ENCODE results near the gene SMIM30. TPM values are rescaled to one million over a fixed set of nuclear protein-coding genes. Genes with fewer than 3 reads are reported as not detected.
"Not testable (repeated sequence)": the region's sequence is repeated elsewhere in the genome, so short reads cannot be mapped to it uniquely, and the experiment has no call there.

SMIM30 gene
- total RNA-seq, 4 donors from 2014 or later = 4.6 to 36.0 (median 30.1) TPM

DNA sequence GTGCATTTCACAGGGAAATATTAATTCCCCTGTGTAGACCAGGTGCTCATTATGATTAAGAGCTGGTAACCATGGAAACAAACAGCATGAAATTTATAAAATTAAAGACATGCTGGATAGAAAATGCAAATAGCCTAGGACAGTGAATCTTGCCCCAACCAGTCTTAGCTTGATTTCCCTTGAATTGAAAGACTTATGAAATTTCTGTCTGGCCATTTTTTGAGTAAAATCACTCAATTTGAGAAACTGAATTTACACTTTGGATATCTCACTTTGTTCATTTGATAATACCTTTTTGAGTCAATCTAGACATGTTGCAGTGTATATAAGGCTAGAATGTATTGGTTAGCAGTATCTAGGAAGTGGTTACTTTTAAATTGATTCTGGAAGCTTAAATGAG is 4.4 kb upstream of the SMIM30 start:
- Histone ChIP-seq H3K4me3 (no peak overlapping the region), H3K4me1 (peaks cover 0 to 9% (median 2%) of the 10 kb centered on the region in 4 donors), H3K9me3 (no peaks in the 10 kb centered on the region), H3K36me3 (no peaks in the 10 kb centered on the region), H3K27me3 (no peaks in the 10 kb centered on the region), H3K27ac (no peak overlapping the region)
- intact Hi-C loops (cut with DNase I; ENCODE audit: low total_unique reads) (no loop called here), in situ Hi-C loops (cut with MboI; ENCODE audit: low pct_ligation_motif_present in 1 of 4, low pct_unique_long_range_greater_than_20kb in 1 of 4, low sequenced_read_pairs in 3 of 4) (no loop called here)
- DNase-seq = no peak
- TF ChIP-seq EP300 (IDR thresholded peaks at IDR 0.05; ENCODE audit: low read depth) = no peak
- no peak for TF ChIP-seq POLR2AphosphoS5 (IDR thresholded peaks at IDR 0.05)
- TF ChIP-seq POLR2A (IDR thresholded peaks at IDR 0.05) = no peak
- TF ChIP-seq, protein P1, sequence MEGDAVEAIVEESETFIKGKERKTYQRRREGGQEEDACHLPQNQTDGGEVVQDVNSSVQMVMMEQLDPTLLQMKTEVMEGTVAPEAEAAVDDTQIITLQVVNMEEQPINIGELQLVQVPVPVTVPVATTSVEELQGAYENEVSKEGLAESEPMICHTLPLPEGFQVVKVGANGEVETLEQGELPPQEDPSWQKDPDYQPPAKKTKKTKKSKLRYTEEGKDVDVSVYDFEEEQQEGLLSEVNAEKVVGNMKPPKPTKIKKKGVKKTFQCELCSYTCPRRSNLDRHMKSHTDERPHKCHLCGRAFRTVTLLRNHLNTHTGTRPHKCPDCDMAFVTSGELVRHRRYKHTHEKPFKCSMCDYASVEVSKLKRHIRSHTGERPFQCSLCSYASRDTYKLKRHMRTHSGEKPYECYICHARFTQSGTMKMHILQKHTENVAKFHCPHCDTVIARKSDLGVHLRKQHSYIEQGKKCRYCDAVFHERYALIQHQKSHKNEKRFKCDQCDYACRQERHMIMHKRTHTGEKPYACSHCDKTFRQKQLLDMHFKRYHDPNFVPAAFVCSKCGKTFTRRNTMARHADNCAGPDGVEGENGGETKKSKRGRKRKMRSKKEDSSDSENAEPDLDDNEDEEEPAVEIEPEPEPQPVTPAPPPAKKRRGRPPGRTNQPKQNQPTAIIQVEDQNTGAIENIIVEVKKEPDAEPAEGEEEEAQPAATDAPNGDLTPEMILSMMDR (IDR thresholded peaks at IDR 0.05) = no peak

DNA sequence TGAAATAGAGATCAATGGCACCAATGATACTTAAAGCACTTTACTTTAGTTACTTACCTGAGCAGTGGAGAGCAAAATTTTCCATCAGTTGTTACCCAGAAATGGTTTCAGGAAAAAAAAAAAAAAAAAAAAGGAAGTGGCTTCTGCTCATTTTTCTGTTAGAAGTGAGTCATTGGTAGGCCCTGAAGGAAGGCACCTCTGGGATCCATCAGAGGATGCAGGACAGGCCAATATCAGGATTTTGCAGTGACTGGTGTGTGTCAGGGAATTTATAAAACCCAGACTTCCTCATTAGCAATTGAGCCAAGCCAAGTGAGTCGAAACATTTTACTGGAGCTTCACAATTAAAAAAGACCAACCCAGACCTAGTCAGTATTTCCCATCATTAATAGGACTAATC is 2.3 kb upstream of the SMIM30 start:
- WGBS, 2 donors (ENCODE audit: low coverage in 1 of 2) = 70% methylated on average over 1 of the region's 1 CpG; no CpG with 5 or more reads in 1 of the 2 donors
- no peak for DNase-seq
- Histone ChIP-seq H3K9me3 (no peaks in the 10 kb centered on the region), H3K27ac (no peak overlapping the region), H3K27me3 (no peaks in the 10 kb centered on the region), H3K4me1 (peaks cover 0 to 12% (median 4%) of the 10 kb centered on the region in 4 donors), H3K4me3 (no peak overlapping the region), H3K36me3 (no peaks in the 10 kb centered on the region)
- TF ChIP-seq, protein P1 (IDR thresholded peaks at IDR 0.05) = no peak
- TF ChIP-seq EP300 (IDR thresholded peaks at IDR 0.05; ENCODE audit: low read depth) (no peak), POLR2A (IDR thresholded peaks at IDR 0.05) (no peak), POLR2AphosphoS5 (IDR thresholded peaks at IDR 0.05) (no peak)
- intact Hi-C loops (cut with DNase I; ENCODE audit: low total_unique reads) (no loop called here), in situ Hi-C loops (cut with MboI; ENCODE audit: low pct_ligation_motif_present in 1 of 4, low pct_unique_long_range_greater_than_20kb in 1 of 4, low sequenced_read_pairs in 3 of 4) (no loop called here)

DNA sequence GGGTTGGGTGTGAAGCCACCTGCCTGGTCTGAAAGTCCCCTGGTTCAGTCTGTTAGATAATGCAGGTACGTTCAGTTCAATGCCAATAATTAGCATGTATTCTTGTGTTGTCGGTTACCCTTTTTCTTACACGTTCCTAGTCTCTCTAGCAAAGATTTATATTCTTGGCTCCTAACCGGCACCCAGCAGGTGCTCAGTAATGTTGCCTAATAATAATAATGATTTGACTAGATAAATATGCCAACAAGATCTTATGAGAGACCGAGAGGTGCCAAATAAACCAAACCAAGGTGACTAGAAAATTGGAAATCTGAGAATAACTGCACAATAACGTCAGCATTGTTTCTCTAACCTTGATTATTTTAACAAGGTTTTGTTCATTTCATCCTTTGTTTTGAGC is 1.1 kb upstream of the SMIM30 start:
- peaks cover 0 to 12% (median 4%) of the 10 kb centered on the region in 4 donors for H3K4me1 ChIP-seq
- H3K9me3 ChIP-seq = no peaks in the 10 kb centered on the region
- H3K4me3 ChIP-seq = no peak overlapping the region
- H3K36me3 ChIP-seq = no peaks in the 10 kb centered on the region
- H3K27me3 ChIP-seq = no peaks in the 10 kb centered on the region
- no peak for DNase-seq
- TF ChIP-seq, protein P1 (IDR thresholded peaks at IDR 0.05) = no peak
- TF ChIP-seq EP300 (IDR thresholded peaks at IDR 0.05; ENCODE audit: low read depth) = no peak
- no peak for TF ChIP-seq POLR2A (IDR thresholded peaks at IDR 0.05)
- no peak for TF ChIP-seq POLR2AphosphoS5 (IDR thresholded peaks at IDR 0.05)
- in situ Hi-C loops (cut with MboI; ENCODE audit: low pct_ligation_motif_present in 1 of 4, low pct_unique_long_range_greater_than_20kb in 1 of 4, low sequenced_read_pairs in 3 of 4) = no loop called here
- no peak overlapping the region for H3K27ac ChIP-seq
- intact Hi-C loops (cut with DNase I; ENCODE audit: low total_unique reads) = loop anchor here (10.0 kb wide), 1 partner anchor 1555 kb away; the partner anchor contains the start of gene IMMP2L
- 81 to 91% methylated on average over 5 to 6 of the region's 6 CpGs for WGBS, 2 donors (ENCODE audit: low coverage in 1 of 2)

DNA sequence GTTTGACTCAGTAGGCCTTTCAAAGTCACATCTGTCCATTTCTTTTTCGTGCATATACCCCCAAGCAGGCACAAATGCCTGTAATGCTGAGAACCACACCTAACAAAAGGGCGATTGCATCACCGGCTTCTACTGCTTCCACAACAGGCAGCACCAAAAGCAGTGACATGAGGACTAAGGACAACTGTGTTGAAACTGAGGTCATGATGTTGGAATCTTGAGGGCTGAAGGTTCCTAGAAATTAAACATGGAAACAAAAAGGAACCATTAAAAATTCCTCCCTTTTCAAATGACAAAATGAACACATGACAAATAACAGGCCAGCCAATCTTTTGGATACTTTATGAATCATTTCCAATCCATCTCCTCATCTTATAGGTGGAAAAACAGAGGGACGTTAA is 980 bp downstream of the SMIM30 start:
- H3K4me3 ChIP-seq = peak overlapping the region in 1 of 4 donors; percentile 65
- H3K9me3 ChIP-seq; in situ Hi-C loops (cut with MboI; ENCODE audit: low pct_ligation_motif_present in 1 of 4, low pct_unique_long_range_greater_than_20kb in 1 of 4, low sequenced_read_pairs in 3 of 4); DNase-seq; H3K36me3 ChIP-seq; H3K27me3 ChIP-seq: not testable (repeated sequence)
- H3K27ac ChIP-seq = peak overlapping the region in 1 of 4 donors; percentile 71
- intact Hi-C loops (cut with DNase I; ENCODE audit: low total_unique reads) = loop anchor here (10.0 kb wide), 1 partner anchor 1553 kb away; the partner anchor contains the start of gene IMMP2L
- 75 to 84% methylated on average over 2 to 4 of the region's 4 CpGs for WGBS, 2 donors (ENCODE audit: low coverage in 1 of 2)
- peaks cover 0 to 12% (median 4%) of the 10 kb centered on the region in 4 donors for H3K4me1 ChIP-seq

DNA sequence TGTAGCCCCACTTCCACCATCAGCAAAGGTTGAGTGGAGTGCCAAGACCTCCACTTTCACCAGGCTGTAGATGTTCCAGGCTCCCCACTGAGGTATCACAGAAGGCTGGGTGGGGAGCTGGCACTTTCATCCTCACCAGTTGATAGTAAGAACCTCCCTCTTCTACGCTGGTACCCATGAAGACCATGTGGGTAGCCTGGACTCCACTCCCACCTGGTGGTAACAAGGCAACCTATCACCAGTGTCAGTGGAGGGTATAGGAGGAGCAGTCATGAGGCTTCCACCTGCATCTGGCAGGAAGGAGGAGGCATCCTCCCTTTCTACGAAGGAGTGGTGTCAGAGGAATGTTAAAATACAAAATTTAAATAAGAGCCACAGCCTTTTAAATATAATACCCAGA is 4.4 kb downstream of the SMIM30 start:
- DNase-seq = no peak
- H3K27ac ChIP-seq = no peak overlapping the region
- H3K9me3 ChIP-seq = no peaks in the 10 kb centered on the region
- TF ChIP-seq POLR2A (IDR thresholded peaks at IDR 0.05) (no peak), EP300 (IDR thresholded peaks at IDR 0.05; ENCODE audit: low read depth) (no peak), POLR2AphosphoS5 (IDR thresholded peaks at IDR 0.05) (no peak)
- TF ChIP-seq, protein P1 (IDR thresholded peaks at IDR 0.05) = no peak
- 60 to 71% methylated on average over 1 to 2 of the region's 2 CpGs for WGBS, 2 donors (ENCODE audit: low coverage in 1 of 2)
- H3K36me3 ChIP-seq = no peaks in the 10 kb centered on the region
- intact Hi-C loops (cut with DNase I; ENCODE audit: low total_unique reads) = loop anchor here (10.0 kb wide), 1 partner anchor 1549 kb away; the partner anchor contains the start of gene IMMP2L
- H3K4me3 ChIP-seq = no peak overlapping the region
- H3K27me3 ChIP-seq = no peaks in the 10 kb centered on the region
- in situ Hi-C loops (cut with MboI; ENCODE audit: low pct_ligation_motif_present in 1 of 4, low pct_unique_long_range_greater_than_20kb in 1 of 4, low sequenced_read_pairs in 3 of 4) = no loop called here
- H3K4me1 ChIP-seq = peaks cover 0 to 10% (median 2%) of the 10 kb centered on the region in 4 donors
